NCI-H2196 treated with DMSO at 0.1 percent for 48 hours (cell line): ENCODE data around the gene DIP2C.
"Not testable (repeated sequence)": the region's sequence is repeated elsewhere in the genome, so short reads cannot be mapped to it uniquely, and the experiment has no call there.

Experiments used
- DNase-seq: peaks from one replicate; lab custom pipeline; 2025; ENCODE audit not compliant: unreplicated experiment; lab: John Stamatoyannopoulos, UW

Gene DIP2C

DNA sequence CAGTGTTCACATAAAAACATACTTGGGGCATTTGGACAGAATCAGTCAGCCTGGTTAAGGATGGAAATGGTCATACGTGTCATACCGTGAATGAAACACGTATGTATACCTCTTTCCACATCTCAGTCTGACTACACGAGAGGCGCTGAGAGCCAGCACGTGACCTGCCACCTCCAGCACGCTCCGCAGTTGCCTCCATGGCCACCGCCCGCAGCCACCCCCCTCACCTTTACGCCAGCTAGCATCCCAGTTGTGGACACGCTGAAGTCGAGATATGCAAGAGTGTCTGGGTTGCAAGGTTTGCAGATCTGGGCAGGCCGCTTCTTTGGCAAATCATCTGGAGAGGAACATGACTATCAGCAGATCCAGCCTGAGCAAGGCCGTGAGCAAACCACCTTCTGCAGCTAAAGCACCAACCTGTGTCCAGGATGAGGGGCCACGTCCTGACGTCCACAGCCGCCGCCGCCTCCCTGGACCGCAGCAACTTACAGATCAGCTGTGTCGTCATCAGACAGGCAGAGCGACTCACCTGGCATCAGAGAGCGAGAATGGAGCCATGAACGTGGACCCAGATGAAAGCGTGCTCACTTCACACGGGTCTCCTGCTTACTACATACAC is 344.8 kb downstream of the DIP2C start:
- no peak for DNase-seq

- DNase-seq = no peak
Measured at GRCh38 chr10:343231-344220, 345.9 kb downstream of the DIP2C start.

DNA sequence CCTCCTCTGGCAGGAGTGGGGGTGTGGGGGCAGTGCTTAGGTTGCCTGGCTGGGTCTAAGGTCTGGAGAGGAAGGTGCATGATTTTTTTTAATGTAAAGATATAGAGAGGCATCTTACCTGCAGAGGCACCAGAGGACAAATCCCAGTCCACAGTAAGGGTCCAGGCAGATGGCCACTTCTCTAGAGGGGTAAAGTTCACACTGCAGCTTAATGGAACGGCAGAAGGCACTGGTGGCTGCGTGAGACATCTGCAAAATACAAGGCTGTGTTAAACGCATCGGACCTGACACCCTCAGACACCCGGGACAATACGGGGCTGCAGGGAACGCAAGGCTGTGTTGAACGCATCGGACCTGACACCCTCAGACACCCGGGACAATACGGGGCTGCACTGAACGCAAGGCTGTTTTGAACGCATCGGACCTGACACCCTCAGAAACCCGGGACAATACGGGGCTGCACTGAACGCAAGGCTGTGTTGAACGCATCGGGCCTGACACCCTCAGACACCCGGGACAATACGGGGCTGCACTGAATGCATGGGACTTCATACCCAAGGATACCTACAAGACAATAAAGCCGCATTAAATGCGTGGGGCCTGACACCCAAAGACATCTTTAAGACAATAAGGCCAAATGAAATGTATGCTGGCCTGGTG is 348.3 kb downstream of the DIP2C start:
- DNase-seq = no peak

- DNase-seq = no peak
Measured at GRCh38 chr10:340646-341045, 348.8 kb downstream of the DIP2C start.

DNA sequence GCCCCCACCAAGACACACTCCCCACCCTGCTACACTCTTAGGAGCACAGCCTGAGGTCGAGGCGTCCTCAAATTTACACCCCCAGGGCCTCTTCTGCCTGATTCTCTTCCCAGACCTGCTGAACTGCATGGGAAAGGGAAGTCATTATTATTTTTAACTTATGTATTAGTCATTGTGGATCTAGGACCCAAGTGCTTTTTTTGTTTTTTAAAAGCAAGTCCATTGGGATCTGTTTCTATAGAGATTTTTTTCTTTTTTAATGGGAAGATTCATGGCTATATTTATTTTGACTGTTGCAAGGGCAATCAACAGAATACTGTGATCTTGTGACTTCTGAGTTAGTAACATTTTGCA is 350.5 kb downstream of the DIP2C start:
- no peak for DNase-seq

DNA sequence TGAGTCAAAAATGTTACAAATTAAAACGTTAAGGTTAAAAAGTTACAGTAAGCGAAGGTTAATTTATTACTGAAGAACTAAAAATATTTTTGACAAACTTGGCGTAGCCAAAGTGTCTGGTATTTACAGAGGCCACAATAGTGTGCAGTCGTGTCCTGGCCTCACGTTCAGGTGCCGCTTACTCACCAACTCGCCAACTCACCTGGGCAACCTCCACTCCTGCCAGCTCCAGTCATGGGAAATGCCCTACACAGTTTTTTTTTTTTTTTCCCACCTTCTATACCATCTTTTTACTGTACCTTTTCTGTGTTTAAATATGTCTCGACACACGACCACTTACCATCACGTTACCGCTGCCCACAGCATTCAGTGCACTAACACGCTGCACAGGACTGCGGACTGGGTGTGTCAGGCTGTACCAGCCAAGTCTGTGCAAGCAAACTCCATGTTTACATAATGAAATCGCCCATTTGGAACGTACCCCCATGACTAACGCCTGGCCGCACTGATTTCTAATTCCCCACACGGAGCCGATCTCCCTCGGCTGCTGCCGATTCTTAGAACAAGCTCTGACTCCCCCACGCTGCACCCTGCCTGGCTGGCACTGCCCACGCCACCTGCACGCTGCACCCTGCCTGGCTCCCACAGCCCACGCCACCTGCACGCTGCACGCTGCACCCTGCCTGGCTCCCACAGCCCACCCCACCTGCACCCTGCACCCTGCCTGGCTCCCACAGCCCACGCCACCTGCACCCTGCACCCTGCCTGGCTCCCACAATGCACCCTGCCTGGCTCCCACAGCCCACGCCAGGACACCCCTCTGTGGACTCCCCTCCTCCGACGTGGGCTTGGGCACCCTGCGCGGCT is 351.1 kb downstream of the DIP2C start:
- no peak for DNase-seq

- no peak for DNase-seq
Measured at GRCh38 chr10:336247-336646, 353.2 kb downstream of the DIP2C start.

GRCh38 chr10:335151-335800 is 354.2 kb downstream of the DIP2C start:
- DNase-seq = no peak

DNA sequence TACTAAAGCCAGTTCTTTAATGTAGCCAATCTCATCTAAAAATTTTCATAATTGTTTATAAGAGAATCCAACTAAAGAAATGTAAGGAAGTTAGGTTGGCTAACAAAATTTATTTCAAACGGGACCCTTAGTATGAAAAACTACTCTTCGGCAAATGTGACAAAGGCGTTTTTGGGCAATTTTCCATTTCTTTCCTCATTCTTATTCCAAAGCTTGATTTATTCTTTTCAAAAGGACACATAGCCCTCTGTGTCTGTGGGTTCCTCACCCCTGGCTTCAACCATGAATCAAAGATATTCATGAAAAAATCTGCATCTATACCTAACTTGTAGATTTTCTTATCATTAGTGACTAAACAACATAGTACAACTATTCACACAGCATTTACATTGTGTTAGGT is 358.3 kb downstream of the DIP2C start:
- no peak for DNase-seq

- DNase-seq = peak; percentile 37
Measured at GRCh38 chr10:329361-330099, 359.9 kb downstream of the DIP2C start.

DNA sequence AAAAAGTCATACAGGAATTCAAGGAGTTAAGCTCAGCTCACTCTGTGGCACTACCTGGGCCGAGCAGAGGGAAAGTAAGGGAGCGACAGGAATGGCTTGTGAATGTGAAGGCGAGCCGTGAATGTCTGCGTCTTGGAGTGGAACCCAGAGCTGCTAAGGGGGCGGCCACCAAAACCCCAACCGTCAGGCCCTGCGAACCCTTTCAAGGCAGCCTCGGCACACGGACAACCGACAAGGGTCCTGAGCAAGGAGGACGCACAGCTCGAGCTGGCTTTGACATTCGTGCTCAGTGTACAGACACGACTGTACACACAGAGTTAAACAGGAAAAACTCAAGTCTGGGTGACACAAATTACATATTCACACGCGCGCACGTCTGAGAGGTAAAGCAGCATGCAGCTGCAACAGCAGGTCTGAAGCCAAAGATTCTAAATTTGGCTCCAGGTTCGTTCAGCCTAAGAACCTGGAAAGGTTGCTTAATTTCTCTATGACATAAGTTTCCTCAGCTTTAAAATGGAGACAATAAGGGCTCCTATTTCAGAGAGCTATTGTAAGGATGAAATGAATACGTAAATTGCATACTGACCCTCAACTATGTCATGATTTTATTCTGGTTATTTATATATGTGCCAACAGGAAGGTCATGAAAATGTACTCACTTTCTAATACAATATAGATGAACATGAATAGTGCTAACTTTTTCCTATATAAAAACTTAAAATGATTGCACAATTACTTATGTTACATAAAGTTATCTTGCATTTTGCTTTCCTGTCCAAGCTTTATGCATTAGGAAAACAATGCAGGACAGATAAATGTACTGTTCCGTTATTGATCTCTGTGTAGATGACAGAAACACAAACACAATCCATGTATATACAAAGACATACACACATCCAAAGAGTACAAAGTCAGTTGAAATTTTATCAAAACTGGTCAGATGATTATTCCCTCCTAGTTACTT is 361.3 kb downstream of the DIP2C start:
- DNase-seq = no peak

DNA sequence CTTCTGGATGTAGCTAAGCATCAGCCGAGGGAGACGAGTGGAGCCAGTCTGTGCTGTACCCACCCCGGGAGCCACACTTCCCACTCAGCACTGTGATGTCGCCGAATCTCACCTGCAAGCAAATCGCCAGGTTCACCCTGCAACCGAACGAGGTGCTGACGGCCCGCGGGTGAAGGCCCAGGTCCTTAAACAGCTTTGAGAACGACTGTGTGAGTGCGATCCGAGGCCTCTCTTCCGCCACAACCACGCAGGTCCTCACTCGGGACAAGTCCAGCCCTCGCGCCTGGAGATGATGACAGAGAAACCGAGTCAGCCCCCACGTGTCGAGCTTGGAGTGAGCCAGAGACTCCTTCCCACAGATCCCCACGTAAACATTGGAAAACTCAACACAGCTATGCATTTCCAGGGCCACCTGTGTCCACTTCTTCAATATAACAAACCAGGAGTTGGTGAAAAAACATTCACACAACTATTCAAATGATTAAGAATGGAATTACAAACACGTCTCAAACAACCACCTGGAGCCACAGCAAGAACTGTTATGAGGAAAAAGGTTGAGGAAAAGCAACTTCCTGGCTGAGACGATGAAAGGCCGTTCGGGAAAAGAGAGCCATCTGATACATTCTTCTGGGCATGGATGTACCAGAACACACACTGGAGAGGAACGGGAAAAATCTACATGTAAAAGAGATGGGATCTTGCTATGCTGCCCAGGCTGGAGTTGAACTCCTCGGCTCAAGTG is 362.4 kb downstream of the DIP2C start:
- no peak for DNase-seq

DNA sequence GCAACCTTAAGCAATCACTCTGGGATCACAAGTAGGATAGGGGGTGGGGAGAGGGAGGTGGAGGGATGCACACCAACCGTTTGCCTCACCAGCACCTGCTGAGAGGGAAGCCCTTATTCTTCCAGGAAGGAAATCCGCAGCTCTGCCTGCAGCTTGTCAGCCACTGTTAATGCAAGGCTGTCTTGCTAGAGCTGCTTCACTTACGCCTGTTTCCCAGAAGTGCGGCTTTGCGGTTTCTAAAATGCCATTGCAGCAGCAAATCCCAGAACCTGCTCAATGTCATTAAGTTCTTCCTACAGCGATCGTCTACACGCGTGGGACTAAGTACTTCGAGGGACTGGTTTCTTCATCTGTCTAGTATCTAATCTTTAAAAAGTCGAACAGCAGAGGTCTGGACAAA is 363.1 kb downstream of the DIP2C start:
- DNase-seq = no peak

DNA sequence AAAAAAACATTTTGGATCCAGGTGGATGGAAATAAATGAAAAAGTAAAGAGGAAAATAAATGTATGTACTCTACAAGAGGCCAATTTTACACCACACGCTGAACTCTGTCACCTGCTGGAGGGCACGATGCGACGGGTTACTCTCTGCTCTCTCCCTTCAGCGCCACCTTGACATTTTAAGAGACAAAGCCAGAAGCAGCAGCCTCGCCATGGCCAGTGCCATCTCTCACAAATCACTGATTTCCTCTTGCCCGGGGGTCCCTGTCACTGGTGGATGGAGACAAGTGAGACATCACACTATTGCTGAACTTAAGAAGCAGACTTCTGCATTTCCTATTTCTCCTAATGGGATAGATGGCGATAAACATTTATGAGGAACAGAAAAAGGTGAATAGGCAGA is 364.2 kb downstream of the DIP2C start:
- DNase-seq = no peak

DNA sequence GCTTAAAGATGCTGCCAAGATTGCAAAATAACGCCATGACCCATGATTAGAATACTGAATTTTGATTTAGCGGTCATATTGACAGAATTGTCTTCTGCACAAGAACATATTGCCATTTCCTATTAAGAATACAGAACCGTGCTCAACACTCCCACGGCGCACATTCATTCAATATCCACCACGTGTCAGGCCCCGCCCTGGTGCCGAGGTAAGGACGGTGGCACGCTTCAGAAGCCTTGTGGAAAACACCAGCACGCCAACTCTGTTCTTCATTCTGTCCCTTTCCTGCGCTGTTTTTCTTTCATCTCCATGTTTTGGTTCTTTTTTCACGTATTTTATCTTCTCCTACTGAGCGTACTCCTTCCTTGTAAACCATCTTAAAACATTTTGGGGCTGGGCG is 364.9 kb downstream of the DIP2C start:
- no peak for DNase-seq

GRCh38 chr10:323651-324293 is 365.7 kb downstream of the DIP2C start:
- DNase-seq = no peak

GRCh38 chr10:323046-323445 is 366.4 kb downstream of the DIP2C start:
- DNase-seq = not testable (repeated sequence)
